Measurements from ENCODE around the gene GRIK5.

Gene GRIK5

DNA sequence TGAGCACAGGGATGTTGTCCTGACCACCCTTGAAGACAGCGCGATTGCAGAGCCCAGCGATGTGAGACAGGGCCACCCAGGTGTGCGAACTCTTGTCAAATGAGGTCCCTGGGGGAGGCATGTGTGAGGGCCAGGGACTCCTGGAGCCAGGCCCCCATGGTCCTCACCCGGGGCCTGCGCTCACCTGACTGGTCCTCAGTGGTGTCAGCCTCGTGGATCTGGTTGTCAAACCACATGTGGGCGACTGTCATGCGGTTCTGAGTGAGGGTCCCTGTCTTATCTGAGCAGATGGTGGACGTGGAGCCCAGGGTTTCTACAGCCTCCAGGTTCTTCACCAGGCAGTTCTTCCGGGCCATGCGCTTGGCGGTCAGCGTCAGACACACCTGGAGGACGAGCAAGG, 88.3 kb downstream of the GRIK5 start:
- DNase-seq, result no peak

DNA sequence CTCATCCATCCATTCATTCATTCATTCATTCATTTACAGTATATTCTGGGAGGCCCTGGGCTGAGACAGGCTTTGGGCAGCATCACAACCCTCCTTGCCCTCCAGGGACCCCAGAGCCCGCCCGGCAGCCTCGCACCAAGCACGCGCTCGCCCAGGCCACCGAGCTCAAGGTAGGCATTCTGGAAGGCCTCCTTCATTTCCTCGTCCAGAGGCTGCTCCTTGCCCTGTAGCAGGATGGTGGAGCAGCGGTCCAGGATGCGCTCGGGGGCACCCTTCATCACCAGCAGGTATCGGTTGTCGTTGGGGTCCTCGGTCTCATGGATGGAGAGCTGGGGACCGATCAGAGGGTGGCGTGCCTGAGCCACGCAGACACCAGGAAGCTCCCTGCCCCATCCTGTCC, 91.5 kb downstream of the GRIK5 start:
- no peak for DNase-seq

DNA sequence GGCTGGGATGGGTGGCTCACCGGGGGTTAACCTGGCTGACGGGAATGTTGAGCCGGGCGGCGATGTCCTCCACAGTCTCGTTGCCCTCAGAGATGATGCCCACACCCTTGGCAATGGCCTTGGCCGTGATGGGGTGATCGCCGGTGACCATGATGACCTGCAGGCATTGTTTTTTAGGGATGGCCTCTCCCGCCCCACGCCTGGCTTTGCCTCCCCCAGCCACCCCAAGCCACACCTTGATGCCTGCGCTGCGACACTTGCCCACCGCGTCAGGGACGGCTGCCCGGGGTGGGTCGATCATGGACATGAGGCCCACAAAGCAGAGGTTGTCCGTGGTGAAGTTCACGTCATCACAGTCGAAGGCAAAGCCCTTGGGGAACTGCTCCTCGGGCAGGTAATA, 92.1 kb downstream of the GRIK5 start:
- DNase-seq, result no peak

DNA sequence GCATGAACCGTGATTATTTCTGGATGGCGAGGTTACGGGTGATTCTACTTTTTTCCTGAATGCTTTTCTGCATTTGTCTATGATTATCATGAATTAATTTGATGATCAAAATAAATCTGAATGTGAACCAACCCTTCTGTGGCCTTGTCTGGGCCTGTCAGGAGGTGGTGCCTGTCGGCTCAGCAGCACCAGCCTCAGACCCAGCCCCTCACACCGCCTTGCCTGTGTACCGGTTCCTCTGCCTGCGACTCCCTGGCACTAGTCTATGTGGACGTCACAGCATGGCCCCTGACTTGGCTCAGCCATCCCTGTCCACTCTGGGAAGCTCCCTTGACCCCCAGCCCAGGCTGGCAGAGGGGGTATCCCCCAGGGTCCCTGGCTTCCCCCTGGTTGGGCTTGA, 95.4 kb downstream of the GRIK5 start:
- DNase-seq, result no peak

DNA sequence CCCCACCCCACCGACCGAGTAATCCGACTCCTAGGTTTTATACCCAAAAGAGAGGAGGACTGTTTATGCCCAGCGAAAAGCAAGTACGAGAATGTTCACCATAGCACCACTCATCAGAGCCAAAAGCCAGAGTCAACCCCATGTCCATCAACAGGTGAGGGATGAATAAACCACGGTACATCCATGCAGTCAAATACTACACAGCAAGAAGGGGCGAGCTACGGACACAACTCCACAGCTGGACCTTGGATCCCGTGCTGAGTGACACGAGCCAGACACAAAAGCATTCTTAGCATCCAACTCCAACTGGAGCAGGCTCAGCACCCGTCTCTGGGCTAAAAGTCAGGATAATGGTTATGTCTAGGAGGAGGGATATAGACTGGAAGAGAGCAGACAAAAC, 98.6 kb downstream of the GRIK5 start:
- no peak for DNase-seq

DNA sequence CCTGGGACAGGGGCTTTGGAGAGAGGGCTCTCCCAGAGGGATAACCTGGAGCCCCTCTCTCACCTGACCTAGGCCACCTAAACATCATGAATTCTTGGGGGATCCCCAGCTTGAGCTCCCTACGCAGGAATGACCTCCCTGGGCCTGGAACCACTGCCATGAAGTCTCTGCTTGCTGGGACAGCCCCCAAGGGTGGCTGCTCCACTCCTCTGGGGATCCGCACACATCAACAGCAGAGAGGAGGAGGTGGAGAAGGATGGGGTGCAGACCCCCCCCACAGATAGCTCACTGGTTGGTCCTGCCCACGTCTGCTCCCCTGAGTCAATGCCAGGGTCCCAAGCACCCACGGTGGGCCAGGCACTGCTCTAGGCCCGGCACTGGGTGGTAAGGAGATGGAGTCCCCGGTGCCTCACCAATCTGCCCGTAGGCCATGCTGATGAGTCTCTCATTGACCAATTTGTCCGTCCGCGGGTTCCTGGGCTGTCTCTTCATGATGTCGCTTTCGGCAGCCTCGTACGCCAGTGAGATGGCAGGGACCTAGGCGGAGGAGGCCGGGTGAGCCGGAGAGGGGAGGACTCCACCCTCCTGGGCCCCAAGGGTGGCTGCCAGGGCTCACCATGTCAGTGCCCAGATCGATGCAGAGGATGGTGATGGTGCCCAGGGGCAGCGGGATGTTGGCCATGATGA, 100.1 kb downstream of the GRIK5 start:
- no peak for DNase-seq

DNA sequence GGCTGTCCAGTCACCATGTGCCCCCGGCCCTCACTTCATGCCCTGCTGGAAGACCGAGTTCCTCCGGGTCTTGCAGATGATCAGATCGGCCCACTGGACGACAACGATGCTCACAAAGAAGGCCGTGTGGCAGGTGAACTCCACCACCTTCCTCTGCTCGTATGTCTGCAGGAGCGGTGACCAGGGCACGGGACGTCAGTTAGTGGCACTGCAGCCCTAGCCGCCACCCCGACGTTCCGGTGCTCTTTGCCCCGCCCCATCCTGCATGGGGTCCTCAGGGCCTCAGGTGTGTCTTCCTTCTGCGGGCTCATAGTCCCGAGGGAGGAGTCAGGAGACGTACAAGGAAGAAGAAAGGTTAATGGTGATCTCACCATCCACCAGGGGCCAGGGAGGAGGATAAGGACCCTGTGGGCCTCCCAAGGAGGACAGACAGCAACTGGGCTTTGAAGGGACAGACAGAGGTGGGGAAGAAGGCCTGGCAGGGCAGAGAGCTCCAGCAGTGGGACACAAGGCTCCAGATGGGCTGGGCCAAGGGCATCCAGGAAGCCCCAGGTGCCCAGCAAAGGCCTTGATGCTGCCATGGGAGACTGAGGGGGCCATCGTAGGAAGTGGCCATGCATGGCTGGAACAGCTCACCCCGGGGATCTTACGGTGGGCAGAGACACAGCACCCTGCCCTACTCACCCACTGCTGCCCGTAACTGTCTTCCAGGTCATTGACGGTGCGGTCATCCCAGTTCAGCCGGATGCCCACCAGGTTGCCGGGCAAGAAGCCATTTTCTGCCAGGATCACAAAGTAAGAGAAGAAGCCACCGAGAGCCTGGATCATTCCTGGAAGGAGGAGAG, 101.0 kb downstream of the GRIK5 start:
- DNase-seq, result no peak

DNA sequence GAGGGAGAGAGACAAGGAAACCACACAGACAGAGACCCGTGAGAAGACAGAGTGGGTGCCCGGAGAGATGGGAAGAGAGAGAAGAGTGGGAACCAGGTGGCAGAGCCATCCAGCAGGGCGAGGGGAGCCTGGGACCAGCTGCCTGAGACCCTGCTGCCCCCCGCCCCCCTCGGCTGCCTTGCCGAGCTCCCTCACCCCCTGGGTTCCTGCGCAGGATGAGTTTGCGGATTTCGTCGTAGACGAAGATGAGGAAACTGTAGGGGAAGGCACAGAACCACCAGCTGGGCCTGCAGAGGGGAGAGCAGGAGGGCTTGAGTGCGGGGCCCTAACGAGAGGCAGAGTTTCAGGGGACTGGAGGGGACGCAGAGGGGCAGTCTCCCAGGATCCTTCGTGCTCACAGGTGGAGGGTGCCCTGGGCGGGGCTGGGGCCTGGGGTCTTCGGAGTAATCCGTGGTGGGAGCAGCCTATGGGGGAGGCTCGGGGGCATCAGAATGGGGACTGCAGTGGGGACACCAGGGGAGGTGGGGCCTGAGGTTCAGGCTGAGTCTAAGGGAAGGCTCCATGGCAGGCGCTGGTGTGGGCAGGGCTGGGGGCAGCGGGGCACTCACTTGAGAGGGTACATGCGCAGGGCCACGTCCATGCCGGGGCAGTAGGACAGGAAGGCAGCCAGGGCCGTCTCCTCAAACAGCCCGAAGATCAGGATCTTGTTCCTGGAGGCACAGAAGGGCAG, 102.8 kb downstream of the GRIK5 start:
- no peak for DNase-seq

DNA sequence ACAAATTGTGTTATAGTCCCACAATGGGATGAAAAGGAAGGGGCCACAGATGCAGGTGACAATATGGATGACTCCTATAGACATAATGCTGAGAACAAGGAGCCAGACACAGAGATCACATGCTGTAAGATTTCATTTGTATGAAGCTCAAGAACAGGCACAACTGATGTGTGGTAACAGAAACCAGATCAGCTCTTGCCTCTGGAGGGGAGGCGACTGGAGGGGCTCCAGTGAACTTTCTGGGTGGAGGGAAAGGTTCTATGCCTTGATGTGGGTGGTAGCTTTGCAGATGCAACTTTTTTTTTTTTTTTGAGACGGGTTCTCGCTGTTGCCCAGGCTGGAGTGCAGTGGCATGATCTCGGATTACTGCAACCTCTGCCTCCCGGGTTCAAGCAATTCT, 104.9 kb downstream of the GRIK5 start:
- DNase-seq, result no peak

DNA sequence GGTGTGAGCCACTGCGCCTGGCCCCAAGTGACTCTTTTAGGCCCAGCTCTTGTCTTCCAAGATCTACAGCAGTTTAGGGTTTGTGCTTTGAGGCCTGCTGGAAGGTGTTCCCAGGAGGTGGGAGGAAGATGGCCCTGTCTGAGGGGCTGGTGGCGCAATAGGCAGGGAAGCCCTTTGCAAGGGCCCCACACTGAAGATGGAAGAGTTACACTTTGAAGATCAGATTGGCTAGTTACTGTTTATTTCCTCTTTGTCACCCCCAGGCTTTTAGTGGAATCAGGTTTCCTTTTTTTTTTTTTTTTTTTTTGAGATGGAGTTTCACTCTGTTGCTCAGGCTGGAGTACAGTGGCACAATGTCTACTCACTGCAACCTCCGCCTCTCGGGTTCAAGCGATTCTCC, 109.0 kb downstream of the GRIK5 start:
- no peak for DNase-seq

DNA sequence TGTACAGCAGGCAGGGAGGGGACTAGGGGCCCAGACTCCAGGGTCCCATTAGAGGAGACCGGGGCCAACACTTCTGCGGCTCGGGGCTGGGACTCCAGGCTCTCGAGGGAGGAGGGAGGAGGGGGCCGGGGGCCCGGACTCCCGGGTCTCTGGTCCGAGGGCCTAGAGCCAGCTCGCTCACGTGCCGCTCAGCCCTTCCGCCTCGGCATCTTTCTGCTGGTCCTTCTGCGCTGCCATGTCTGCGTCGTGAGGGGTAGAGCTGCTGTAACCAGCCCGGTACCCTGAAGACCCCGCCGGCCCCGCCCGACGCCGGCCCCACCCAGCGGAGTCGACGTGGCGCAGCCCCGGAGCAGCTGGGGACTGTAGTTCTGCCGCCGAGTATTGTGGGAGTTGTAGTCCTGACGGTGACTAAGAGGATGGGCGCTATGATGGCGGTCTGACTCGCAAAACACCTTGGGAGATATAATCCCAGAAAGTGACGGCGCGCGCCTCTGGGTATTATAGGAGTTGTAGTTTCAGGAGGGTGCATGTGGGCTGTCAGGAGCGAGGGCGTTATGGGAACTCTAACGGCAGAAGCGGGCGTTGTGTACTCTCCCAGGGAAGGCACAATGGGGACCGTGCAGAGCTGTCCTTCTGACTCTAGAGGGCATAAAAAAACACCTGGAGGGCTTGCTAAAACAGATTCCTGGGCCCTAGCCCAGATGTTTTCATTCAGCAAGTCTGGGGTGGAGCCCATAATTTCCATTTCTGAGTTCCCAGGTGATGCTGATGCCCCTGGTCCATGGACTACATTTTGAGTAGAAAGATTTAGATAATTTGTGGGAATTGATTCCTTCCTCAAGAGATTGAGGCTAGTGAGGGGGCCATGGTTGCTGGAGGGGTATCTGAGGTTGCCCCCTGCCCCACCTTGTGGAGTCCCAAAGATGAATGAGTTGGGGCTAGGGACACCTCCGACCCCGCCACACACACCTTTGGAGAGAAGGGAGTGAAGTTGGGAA, 110.7 kb downstream of the GRIK5 start, which contains the start of gene RABAC1:
RABAC1 (minus strand) TSS at position 266 of the 998 bp plus-strand sequence; CDS start at position 237, 29 bp downstream.
- DNase-seq, result peak; percentile 83

DNA sequence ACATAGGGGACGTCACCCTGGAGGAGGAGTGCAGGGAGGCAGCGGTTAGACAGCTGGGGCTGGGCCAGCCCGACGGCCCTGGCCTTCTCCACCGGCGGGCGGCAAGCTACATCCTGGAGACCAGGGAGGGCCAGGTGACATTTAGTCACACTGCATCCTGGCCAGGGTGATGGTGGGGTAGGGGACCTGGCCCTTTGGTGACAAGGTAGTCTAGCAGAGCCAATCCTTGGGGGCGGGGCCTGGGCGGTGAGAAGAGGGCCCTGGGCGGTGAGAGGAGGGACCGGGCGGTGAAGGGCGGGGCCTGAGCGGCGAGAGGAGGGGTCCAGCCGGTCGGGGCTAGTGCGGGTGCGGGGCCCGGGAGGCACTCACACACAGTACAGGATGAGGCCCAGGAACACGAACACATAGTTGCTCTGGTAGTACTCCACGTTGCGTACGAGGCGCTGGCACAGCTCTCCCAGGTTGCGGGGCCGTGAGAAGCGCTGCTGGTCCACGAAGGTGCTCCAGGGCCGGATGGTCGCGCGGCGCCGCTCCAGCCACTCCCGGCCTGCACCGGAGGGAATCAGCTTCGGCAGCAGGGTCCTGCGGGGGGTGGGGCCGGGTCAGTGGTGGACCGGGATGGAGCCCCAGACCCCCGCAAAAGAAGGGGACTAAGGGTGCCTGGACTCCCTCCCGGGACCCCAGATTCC, 111.5 kb downstream of the GRIK5 start:
- DNase-seq, result peak; percentile 52

DNA sequence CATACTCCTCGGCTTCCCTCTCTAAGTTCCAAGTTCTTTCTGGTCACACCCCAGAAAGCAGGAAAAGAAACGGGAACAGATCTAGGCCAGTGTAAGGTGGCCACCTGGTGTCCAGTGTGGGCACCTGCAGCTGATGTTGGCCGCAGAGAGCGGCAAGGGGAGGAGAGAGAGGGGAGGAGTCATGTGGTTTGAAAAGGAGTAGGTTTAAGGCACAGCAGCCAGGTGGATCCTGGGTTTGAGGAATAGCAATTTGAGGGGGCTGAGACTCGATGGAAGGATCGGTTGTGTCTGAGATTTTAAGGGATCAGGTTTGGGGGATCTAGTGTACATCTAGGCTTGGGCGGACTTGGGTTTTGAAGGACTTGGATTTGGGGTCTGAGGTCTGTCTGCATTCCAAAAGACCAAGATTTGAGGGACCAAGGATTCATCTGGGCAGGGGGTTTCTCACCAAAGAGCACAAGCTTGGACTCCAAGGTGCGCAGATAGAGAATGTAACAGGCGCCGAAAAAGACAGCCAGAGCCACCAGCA, 112.1 kb downstream of the GRIK5 start:
- DNase-seq, result peak; percentile 72

DNA sequence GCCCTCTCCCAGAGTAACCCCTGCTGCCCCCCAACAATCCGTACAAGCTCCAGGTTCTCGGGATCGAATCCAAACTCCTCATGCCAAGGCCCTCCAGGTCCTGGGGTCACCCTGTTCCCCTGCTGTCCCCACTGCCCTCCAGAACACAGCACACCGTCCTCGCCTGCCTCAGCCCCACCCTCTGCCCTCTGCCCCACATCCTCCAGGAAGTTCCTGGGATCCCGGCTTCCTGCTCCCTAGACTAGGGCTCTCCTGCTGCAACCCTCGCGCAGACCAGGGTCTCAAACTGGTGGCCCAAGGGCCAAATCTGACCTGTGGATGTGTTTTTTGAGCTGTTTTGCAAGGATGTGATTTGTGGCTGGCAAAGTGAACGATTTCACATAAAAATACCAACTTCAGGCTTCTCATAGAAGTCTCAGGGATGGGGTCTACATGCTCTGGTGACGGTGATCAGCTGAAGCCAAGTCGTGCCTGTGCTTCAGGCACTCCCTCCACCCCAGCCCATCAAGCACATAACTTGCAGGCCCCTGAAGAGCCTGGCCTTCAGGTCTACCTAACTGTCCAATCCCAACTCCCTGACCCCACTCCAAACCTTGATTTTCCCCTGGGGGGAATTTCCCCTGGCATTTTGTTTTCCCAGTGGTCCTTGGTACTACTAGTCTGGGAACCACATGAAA, 112.7 kb downstream of the GRIK5 start:
- DNase-seq, result no peak

DNA sequence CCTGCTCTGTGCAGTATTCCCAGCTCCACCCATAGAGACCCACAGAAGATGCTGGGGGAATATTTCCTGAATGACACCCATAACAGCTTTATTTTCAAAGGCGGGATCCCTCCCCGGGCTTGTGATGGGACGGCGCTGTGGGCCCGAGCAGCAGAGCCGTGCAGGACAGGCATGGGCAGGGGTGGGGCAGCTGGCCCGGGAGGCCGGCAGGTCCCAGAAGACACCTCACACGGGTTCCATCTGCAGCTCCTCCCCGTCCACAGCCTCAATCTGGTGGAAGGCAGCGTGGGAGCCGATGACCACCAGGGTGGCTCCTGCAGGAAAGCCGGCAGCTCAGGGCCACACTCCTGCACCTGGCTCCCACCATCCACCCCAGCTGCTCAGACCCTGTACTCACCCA, 113.4 kb downstream of the GRIK5 start:
- no peak for DNase-seq

DNA sequence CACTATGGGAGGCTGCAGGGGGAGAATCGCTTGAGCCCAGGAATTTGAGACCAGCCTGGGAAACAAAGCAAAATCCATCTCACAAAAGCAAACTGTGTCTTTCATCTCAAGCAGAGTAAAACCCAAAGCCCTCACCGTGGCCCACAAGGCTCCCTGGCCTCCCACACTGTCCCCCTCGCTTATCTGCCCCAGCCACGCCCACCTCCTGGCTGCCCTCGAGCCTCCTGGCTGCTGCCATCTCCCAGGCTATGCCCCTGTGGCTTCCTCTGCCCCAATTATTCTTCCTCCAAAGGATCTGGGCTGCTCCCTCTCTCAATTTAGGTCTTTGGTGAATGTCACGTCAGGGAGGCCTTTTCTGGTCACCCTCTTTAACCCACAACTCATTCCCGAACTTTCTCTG, 114.5 kb downstream of the GRIK5 start:
- DNase-seq, result no peak

DNA sequence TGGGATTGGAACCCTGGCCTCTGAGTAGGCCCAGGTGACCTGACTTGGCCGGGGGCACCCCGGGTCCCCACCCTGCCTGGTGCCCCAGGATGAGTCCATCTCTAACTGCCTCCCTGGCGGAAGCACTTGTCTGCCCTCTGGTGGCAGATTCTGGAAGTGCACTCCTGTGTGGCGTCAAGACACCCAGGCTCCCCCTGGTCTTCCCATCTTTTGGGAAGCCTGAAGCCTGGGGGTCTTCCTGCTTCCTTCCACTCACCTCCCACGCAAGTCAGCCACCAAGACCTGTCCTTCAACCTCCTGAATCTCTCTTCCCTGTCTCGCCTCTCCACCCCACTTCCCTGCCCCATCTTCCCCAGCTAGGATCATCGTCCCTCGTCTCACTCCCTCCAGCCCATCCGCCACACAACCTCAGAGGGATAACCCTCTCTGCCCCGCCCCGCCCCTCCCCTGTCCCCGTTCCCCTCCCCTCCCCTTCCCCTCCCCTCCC, 118.3 kb downstream of the GRIK5 start:
- DNase-seq, result peak; percentile 48
